OCI-LY1 (cell line): ENCODE results near the gene CNST.

ENCODE experiments used
- H2AFZ ChIP-seq: fragments of 200-600 bp; sonication (generic), shearing (Covaris generic); 2 replicates; pipeline ENCODE4 v1.6.0; 2014; ENCODE audit warnings: antibody characterized with exemption, mild to moderate bottlenecking, low read length
- H3F3A ChIP-seq: fragments of 200-600 bp; sonication (generic), shearing (Covaris generic); 2 replicates; pipeline ENCODE4 v1.6.0; 2014; ENCODE audit warnings: mild to moderate bottlenecking, antibody characterized with exemption, low read length, moderate library complexity; ENCODE audit not compliant: insufficient read depth
- H3K27ac ChIP-seq: fragments of 200-600 bp; sonication (generic); 2 replicates; pipeline ENCODE4 v1.5.1; 2014; ENCODE audit warnings: low read length, mixed run types, mild to moderate bottlenecking, low read depth; ENCODE audit not compliant: poor library complexity, severe bottlenecking
- H3K27me3 ChIP-seq: fragments of 200-600 bp; sonication (generic); 2 replicates; pipeline ENCODE4 v1.6.0; 2014; ENCODE audit warnings: antibody characterized with exemption, mild to moderate bottlenecking, low read length, moderate library complexity; ENCODE audit not compliant: insufficient read depth
- H3K36me3 ChIP-seq: fragments of 200-600 bp; sonication (generic); 2 replicates; pipeline ENCODE4 v1.6.1; 2014; ENCODE audit warnings: mild to moderate bottlenecking, antibody characterized with exemption, low read length, moderate library complexity, mixed read lengths; ENCODE audit not compliant: insufficient read depth
- H3K4me1 ChIP-seq: fragments of 200-600 bp; sonication (generic); 2 replicates; pipeline ENCODE4 v1.5.1; 2014; ENCODE audit warnings: mild to moderate bottlenecking, low read length, moderate library complexity; ENCODE audit not compliant: insufficient read depth, severe bottlenecking
- H3K4me2 ChIP-seq: fragments of 200-600 bp; sonication (generic), shearing (Covaris generic); 2 replicates; pipeline ENCODE4 v1.6.1; 2014; ENCODE audit warnings: low read length
- H3K4me3 ChIP-seq: fragments of 200-600 bp; sonication (generic); 2 replicates; pipeline ENCODE4 v1.5.1; 2014; ENCODE audit warnings: low read length, low read depth, mild to moderate bottlenecking, mixed read lengths; ENCODE audit not compliant: poor library complexity, severe bottlenecking
- H3K79me2 ChIP-seq: fragments of 200-600 bp; shearing (Covaris generic); 2 replicates; pipeline ENCODE4 v1.6.1; 2016; ENCODE audit warnings: mixed run types, low read length, mixed read lengths; ENCODE audit not compliant: insufficient read depth
- H3K9ac ChIP-seq: fragments of 200-600 bp; sonication (generic), shearing (Covaris generic); 2 replicates; pipeline ENCODE4 v1.6.1; 2014; ENCODE audit warnings: mild to moderate bottlenecking, low read length, mixed read lengths
- H3K9me2 ChIP-seq: fragments of 200-600 bp; sonication (generic), shearing (Covaris generic); 2 replicates; pipeline ENCODE4 v1.6.1; 2014; ENCODE audit warnings: low read depth, mild to moderate bottlenecking, low read length, mixed read lengths
- H3K9me3 ChIP-seq: fragments of 200-600 bp; shearing (Covaris generic); 2 replicates; pipeline ENCODE4 v1.6.1; 2014; ENCODE audit warnings: low read length, mixed read lengths
- H4K20me1 ChIP-seq: fragments of 200-600 bp; sonication (generic), shearing (Covaris generic); 2 replicates; pipeline ENCODE4 v1.6.0; 2016; ENCODE audit warnings: mild to moderate bottlenecking, low read length; ENCODE audit not compliant: insufficient read depth
- EZH2 ChIP-seq: fragments of 200-600 bp; sonication (generic), shearing (Covaris generic); IDR thresholded peaks from 2 replicates; pipeline ENCODE4 v1.8.0; 2017; ENCODE audit warnings: borderline replicate concordance, mixed run types, mild to moderate bottlenecking, antibody characterized with exemption, low read length, moderate library complexity, mixed read lengths
- TF ChIP-seq, protein P1 (sequence below): fragments of 200-600 bp; sonication (generic), shearing (Covaris generic); IDR thresholded peaks from 2 replicates; pipeline ENCODE4 v1.5.1; 2017; ENCODE audit warnings: mild to moderate bottlenecking, antibody characterized with exemption, low read length, moderate library complexity, mixed read lengths

The CNST gene

DNA sequence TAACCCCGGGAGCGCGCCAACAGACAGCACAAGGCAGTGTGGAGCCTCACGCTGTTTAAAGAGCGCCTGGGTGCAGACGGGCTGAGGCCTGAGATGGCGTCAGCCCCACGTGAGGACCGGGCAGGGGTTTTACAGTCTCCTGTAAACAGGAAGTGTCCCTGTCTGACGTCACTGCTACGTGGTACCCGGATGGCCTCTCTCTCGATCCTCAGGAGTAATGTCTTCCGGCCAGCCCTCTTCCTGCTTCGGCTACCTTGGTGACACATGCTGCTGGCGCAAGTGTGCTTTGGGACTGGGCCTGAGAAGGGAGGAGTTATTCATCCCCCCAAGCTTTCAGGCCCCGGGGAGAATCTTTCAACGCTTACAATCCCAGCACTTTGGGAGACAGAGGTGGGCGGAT lies 41.2 kb downstream of the CNST start:
- Histone ChIP-seq H3K27ac (no peak overlapping the region), H3K4me1 (peaks cover 16% of the 10 kb centered on the region), H3K9ac (no peak overlapping the region), H2AFZ (no peak overlapping the region), H3K79me2 (peaks cover 23% of the 10 kb centered on the region; the same call in 1 of the 2 replicates), H3F3A (no peaks in the 10 kb centered on the region), H3K4me2 (no peak overlapping the region), H3K9me2 (no peaks in the 10 kb centered on the region), H3K27me3 (no peaks in the 10 kb centered on the region), H3K36me3 (peaks cover 17% of the 10 kb centered on the region; the same call in 1 of the 2 replicates), H3K9me3 (0 out of 2 replicates have a peak, but pooled peaks cover 3% of the 10 kb centered on the region), H4K20me1 (no peaks in the 10 kb centered on the region), H3K4me3 (no peak overlapping the region)
- no peak for TF ChIP-seq EZH2
- TF ChIP-seq, protein P1, sequence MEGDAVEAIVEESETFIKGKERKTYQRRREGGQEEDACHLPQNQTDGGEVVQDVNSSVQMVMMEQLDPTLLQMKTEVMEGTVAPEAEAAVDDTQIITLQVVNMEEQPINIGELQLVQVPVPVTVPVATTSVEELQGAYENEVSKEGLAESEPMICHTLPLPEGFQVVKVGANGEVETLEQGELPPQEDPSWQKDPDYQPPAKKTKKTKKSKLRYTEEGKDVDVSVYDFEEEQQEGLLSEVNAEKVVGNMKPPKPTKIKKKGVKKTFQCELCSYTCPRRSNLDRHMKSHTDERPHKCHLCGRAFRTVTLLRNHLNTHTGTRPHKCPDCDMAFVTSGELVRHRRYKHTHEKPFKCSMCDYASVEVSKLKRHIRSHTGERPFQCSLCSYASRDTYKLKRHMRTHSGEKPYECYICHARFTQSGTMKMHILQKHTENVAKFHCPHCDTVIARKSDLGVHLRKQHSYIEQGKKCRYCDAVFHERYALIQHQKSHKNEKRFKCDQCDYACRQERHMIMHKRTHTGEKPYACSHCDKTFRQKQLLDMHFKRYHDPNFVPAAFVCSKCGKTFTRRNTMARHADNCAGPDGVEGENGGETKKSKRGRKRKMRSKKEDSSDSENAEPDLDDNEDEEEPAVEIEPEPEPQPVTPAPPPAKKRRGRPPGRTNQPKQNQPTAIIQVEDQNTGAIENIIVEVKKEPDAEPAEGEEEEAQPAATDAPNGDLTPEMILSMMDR = no peak

DNA sequence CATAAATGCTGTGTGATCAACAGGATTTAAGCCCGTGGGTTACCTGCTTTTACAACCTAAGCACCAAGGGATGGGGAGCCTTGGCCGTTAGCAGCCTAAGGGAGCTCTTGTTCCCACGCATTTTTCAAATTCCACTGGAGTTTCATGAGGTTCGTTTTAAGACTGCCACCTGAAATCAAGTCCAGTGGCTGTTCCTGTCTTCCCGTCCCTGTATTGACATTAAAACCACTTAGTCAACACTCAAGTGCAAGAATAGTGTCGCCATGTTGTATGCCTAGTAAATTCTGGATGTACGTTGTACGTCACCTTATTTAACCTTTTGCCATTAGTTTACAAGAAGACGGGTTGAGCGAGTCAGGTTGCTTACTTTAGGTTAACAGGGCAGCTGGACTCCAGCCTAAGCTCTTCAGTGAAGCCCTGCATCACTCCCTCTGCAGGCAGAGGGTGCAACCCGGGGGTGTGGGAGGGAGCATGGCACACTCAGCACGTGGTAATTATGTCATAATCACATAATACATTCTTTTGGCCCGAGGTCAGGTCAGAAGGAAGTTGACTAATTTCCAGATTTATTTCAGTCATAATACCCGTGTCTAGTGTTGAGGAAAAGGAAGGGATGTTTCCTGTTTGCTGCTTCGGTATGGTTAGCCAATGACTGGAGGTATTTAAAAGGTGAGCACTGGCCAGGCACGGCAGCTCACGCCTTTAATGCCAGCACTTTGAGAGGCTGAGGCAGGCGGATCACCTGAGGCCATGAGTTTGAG lies 42.5 kb downstream of the CNST start:
- H3K79me2 ChIP-seq = peaks cover 13% of the 10 kb centered on the region; the same call in 1 of the 2 replicates
- H3F3A ChIP-seq = no peaks in the 10 kb centered on the region
- no peak overlapping the region for H3K27ac ChIP-seq
- H3K36me3 ChIP-seq = peaks cover 6% of the 10 kb centered on the region; the same call in 1 of the 2 replicates
- TF ChIP-seq, protein P1 = no peak
- TF ChIP-seq EZH2 = no peak
- H3K27me3 ChIP-seq = no peaks in the 10 kb centered on the region
- no peaks in the 10 kb centered on the region for H4K20me1 ChIP-seq
- H3K4me1 ChIP-seq = peaks cover 16% of the 10 kb centered on the region
- H3K9me2 ChIP-seq = no peaks in the 10 kb centered on the region
- H3K9me3 ChIP-seq = no peaks in the 10 kb centered on the region
- no peak overlapping the region for H3K4me2 ChIP-seq
- no peak overlapping the region for H2AFZ ChIP-seq
- no peak overlapping the region for H3K9ac ChIP-seq
- no peak overlapping the region for H3K4me3 ChIP-seq

DNA sequence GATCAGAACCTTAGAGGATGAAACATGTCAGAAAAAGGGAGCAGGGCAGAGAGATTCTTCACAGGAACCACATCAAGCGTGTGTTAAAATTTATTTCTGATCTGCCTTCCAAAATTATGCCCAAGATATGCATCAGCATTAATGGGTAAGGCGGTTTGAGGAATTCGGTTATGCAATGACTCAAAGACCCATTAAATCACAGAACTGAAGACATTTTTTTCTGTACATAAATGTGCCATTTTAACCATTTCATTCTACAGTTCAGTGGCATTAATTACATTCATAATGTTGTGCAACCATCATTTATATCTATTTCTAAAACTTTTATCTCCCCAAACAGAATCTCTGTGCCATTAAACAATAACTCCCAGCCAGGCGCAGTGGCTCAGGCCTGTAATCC lies 43.4 kb downstream of the CNST start:
- H3K9me3 ChIP-seq = no peaks in the 10 kb centered on the region
- H3K9ac ChIP-seq = no peak overlapping the region
- H2AFZ ChIP-seq = no peak overlapping the region
- no peaks in the 10 kb centered on the region for H3F3A ChIP-seq
- TF ChIP-seq, protein P1 = no peak
- no peak for TF ChIP-seq EZH2
- H3K36me3 ChIP-seq = peaks cover 3% of the 10 kb centered on the region; the same call in 1 of the 2 replicates
- H3K27me3 ChIP-seq = no peaks in the 10 kb centered on the region
- H4K20me1 ChIP-seq = no peaks in the 10 kb centered on the region
- no peak overlapping the region for H3K4me2 ChIP-seq
- peaks cover 16% of the 10 kb centered on the region for H3K4me1 ChIP-seq
- H3K79me2 ChIP-seq = 0 out of 2 replicates have a peak, but pooled peaks cover 6% of the 10 kb centered on the region
- no peak overlapping the region for H3K27ac ChIP-seq
- H3K9me2 ChIP-seq = no peaks in the 10 kb centered on the region
- H3K4me3 ChIP-seq = no peak overlapping the region
